Measurements from ENCODE around the gene CD320. TPM values are rescaled to one million over a fixed set of nuclear protein-coding genes. Genes with fewer than 3 reads are reported as not detected.
A peak's percentile ranks its signal among the peaks of the same experiment; 100 is the strongest.
"Not testable (repeated sequence)": the region's sequence is repeated elsewhere in the genome, so short reads cannot be mapped to it uniquely, and the experiment has no call there.

CD320 gene
- total RNA-seq, 6 donors from 2014 or later = 10.5 to 54.0 (median 27.3) TPM

DNA sequence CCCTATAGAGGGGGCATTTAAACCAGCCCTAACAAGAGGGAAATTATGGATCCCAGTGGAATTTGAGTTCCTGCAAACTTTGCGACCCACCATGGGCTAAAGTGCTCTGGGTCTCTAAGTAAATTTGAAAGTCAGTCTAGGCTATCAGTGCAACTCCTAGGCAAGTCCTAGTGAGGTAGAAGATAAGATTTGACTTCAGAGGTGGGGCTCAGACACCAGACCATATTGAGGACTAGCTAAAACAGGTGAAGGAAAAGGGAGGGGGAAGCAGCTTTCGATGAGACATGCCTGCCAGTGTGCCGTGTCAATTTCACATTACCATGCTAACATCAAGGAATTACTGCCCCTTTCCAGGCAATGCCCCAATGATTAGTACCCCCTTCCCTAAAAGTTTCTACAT, 38.4 kb downstream of the CD320 start:
- Histone ChIP-seq H3K27ac (peak overlapping the region in 2 of 4 donors; percentile 8 to 84), H3K4me3 (no peak overlapping the region), H3K36me3 (no peaks in the 10 kb centered on the region), H3K4me1 (peaks cover 0 to 14% (median 5%) of the 10 kb centered on the region in 4 donors), H3K27me3 (no peaks in the 10 kb centered on the region), H3K9me3 (no peaks in the 10 kb centered on the region)
- DNase-seq = no peak
- TF ChIP-seq EP300 (IDR thresholded peaks at IDR 0.05) (no peak), POLR2AphosphoS5 (IDR thresholded peaks at IDR 0.05) (no peak), POLR2A (IDR thresholded peaks at IDR 0.05) (no peak)
- TF ChIP-seq, protein P1, sequence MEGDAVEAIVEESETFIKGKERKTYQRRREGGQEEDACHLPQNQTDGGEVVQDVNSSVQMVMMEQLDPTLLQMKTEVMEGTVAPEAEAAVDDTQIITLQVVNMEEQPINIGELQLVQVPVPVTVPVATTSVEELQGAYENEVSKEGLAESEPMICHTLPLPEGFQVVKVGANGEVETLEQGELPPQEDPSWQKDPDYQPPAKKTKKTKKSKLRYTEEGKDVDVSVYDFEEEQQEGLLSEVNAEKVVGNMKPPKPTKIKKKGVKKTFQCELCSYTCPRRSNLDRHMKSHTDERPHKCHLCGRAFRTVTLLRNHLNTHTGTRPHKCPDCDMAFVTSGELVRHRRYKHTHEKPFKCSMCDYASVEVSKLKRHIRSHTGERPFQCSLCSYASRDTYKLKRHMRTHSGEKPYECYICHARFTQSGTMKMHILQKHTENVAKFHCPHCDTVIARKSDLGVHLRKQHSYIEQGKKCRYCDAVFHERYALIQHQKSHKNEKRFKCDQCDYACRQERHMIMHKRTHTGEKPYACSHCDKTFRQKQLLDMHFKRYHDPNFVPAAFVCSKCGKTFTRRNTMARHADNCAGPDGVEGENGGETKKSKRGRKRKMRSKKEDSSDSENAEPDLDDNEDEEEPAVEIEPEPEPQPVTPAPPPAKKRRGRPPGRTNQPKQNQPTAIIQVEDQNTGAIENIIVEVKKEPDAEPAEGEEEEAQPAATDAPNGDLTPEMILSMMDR (IDR thresholded peaks at IDR 0.05) = no peak
- no peak for ATAC-seq (ENCODE audit: low FRiP score in 2 of 2)
- 86 to 90% methylated on average over 3 of the region's 3 CpGs for WGBS, 2 donors

DNA sequence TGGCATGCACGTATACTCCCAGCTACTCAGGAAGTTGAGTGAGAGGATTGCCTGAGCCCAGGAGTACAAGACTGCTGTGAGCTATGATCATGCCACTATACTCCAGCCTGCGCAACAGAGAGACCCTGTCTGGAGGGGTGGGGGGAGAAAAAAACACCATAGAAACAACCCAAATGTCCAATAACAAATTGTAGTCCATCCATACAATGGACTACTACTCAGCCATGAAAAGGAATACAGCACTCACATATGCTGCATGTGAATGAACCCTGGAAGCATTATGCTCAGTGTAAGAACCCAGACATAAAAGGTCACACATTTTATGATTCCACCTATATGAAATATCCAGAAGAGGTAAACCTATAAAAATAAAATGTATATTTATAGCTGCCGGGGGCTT, 42.3 kb downstream of the CD320 start:
- Histone ChIP-seq H3K4me1 (peaks cover 0 to 14% (median 5%) of the 10 kb centered on the region in 4 donors), H3K9me3 (no peaks in the 10 kb centered on the region), H3K36me3 (peaks cover 0 to 9% (median 8%) of the 10 kb centered on the region in 4 donors), H3K27me3 (no peaks in the 10 kb centered on the region), H3K27ac (no peak overlapping the region), H3K4me3 (no peak overlapping the region)
- ATAC-seq (ENCODE audit: low FRiP score in 2 of 2) (no peak), DNase-seq (no peak)
- TF ChIP-seq EP300 (IDR thresholded peaks at IDR 0.05) (no peak), POLR2A (IDR thresholded peaks at IDR 0.05) (no peak), POLR2AphosphoS5 (IDR thresholded peaks at IDR 0.05) (no peak)
- TF ChIP-seq, protein P1 (IDR thresholded peaks at IDR 0.05) = no peak
- WGBS, 2 donors = 67 to 75% methylated on average over 3 of the region's 3 CpGs

DNA sequence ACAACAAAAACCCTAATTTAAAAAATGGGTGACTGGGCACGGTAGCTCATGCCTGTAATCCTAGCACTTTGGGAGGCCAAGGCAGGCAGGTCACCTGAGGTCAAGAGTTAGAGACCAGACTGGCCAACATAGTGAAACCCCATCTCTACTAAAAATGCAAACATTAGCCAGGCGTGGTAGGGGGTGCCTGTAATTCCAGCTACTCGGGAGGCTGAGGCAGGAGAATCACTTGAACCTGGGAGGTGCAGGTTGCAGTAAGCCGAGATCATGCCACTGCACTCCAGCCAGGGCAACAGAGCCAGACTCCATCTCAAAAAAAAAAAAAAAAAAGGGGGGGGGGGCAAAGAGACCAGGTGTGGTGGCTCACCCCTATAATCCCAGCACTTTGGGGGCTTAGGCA, 43.9 kb downstream of the CD320 start:
- H3K4me1 ChIP-seq = peaks cover 0 to 11% (median 4%) of the 10 kb centered on the region in 4 donors
- H3K27me3 ChIP-seq; ATAC-seq (ENCODE audit: low FRiP score in 2 of 2); H3K9me3 ChIP-seq; DNase-seq; H3K27ac ChIP-seq; H3K4me3 ChIP-seq: not testable (repeated sequence)
- peaks cover 0 to 13% (median 8%) of the 10 kb centered on the region in 4 donors for H3K36me3 ChIP-seq
- 83 to 84% methylated on average over 4 of the region's 4 CpGs for WGBS, 2 donors

DNA sequence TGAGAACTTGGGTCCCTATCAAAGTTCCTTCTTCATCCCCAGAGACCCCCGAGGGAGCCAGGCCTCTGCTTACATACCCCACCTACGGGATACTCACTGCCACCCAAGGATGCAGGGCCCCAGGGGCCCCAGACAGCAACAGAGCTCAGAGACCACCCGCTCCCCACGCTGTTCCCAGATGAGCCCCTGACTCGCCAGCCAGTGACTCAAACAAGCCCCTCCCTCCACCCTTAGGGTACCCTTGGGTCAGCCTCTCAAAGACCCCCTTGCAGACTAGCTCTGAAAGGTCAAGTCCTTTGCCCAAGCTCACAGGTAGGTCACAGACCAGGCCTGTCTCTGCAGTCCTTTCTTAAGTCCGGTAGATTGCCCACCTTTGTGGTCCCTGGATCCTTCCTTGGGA, 45.7 kb downstream of the CD320 start:
- DNase-seq = no peak
- ATAC-seq (ENCODE audit: low FRiP score in 2 of 2) = no peak
- 87 to 97% methylated on average over 6 of the region's 6 CpGs for WGBS, 2 donors

DNA sequence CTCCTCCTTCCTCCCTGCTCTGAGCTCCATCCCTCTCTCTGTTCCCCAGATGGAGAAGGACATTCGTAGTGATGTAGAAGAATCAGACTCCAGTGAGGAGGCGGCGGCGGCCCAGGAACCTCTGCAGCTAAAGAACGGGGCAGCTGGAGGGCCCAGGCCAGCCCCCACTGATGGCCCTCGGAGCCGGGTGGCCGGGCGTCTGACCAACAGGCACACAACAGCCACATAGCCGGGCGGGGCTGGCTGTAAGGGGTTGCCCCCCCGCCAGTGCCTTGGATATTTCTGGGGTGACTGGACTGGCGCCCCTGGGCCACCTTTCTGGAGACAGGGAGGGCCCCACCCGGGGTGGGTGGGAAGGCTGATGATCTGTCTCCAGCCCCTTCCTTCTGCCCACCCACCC, 46.3 kb downstream of the CD320 start:
- Histone ChIP-seq H3K27me3 (no peaks in the 10 kb centered on the region), H3K36me3 (peaks cover 2 to 28% (median 13%) of the 10 kb centered on the region in 4 donors), H3K4me3 (no peak overlapping the region), H3K4me1 (no peaks in the 10 kb centered on the region), H3K9me3 (no peaks in the 10 kb centered on the region), H3K27ac (no peak overlapping the region)
- WGBS, 2 donors = 87 to 90% methylated on average over 9 to 13 of the region's 14 CpGs
- TF ChIP-seq EP300 (IDR thresholded peaks at IDR 0.05) = no peak
- no peak for TF ChIP-seq POLR2AphosphoS5 (IDR thresholded peaks at IDR 0.05)
- TF ChIP-seq, protein P1 (IDR thresholded peaks at IDR 0.05) = no peak
- TF ChIP-seq POLR2A (IDR thresholded peaks at IDR 0.05) = no peak
- DNase-seq (peak in 1 of 2 donors; percentile 81), ATAC-seq (ENCODE audit: low FRiP score in 2 of 2) (peak in 1 of 2 donors; percentile 3)

More for the DNA sequence above, 45.7 kb downstream of the CD320 start:
- no peak for TF ChIP-seq POLR2AphosphoS5 (IDR thresholded peaks at IDR 0.05)
- no peak for TF ChIP-seq POLR2A (IDR thresholded peaks at IDR 0.05)
- TF ChIP-seq EP300 (IDR thresholded peaks at IDR 0.05) = no peak
- TF ChIP-seq, protein P1 (IDR thresholded peaks at IDR 0.05) = no peak
- H3K36me3 ChIP-seq = peaks cover 0 to 22% (median 11%) of the 10 kb centered on the region in 4 donors
- no peaks in the 10 kb centered on the region for H3K9me3 ChIP-seq
- H3K27me3 ChIP-seq = no peaks in the 10 kb centered on the region
- no peak overlapping the region for H3K27ac ChIP-seq
- no peaks in the 10 kb centered on the region for H3K4me1 ChIP-seq
- no peak overlapping the region for H3K4me3 ChIP-seq
